B cell (primary cell): Measurements from ENCODE around the gene SRP19. TPM values are rescaled to one million over a fixed set of nuclear protein-coding genes. Genes with fewer than 3 reads are reported as not detected.

ENCODE experiments used
- ATAC-seq: fragments of 200-7000 bp; cut with Tn5 transposase; one replicate; pipeline ENCODE4 v1.10.0; 2021; ENCODE audit warnings: low read depth, mild to moderate bottlenecking, moderate number of reproducible peaks, moderate library complexity
- CTCF ChIA-PET: fragments of 350-600 bp; sonication (Branson Sonifier 250); formaldehyde crosslinking; loops from one replicate; lab custom pipeline; 2021; ENCODE audit warnings: antibody characterized with exemption, inconsistent platforms; lab: Charles Lee
- POLR2A ChIA-PET: fragments of 350-600 bp; sonication (Branson Sonifier 250); formaldehyde crosslinking; loops from one replicate; lab custom pipeline; 2021; ENCODE audit warnings: antibody characterized with exemption; lab: Charles Lee
- DNase-seq: peaks from one replicate; pipeline ENCODE4 v3.0.0; 2013
- H2AFZ ChIP-seq: 2 replicates; pipeline ENCODE4 v1.6.1; 2012; ENCODE audit warnings: mild to moderate bottlenecking, low read depth, low read length; ENCODE audit not compliant: insufficient read depth, poor library complexity, severe bottlenecking
- H3K27ac ChIP-seq, 2 donors: 1 replicate in 1 of 2; 2 replicates in 1 of 2; pipeline ENCODE4 v1.5.1; 2012 to 2013; ENCODE audit warnings: low read length in 2 of 2, mild to moderate bottlenecking in 2 of 2, moderate library complexity in 1 of 2
- H3K27me3 ChIP-seq, 4 experiments: fragments of 200-600 bp in 1 of 4; sonication (generic) in 1 of 4; replicated peaks in 1 of 4; 1 replicate in 2 of 4; 2 replicates in 2 of 4; pipeline versions ENCODE4 v1.6.1 to v1.7.0; 2013 to 2016; ENCODE audit warnings: low read length in 3 of 4, mild to moderate bottlenecking in 2 of 4, mixed read lengths in 1 of 4, moderate library complexity in 1 of 4; ENCODE audit not compliant: insufficient read depth in 4 of 4, control insufficient read depth in 3 of 4; ENCODE audit errors: control extremely low read depth in 1 of 4
- H3K36me3 ChIP-seq, 2 experiments: replicated peaks in 1 of 2; 1 replicate in 1 of 2; 2 replicates in 1 of 2; pipeline versions ENCODE4 v1.6.1 to v1.7.1; 2013; ENCODE audit warnings: low read length in 1 of 2; ENCODE audit not compliant: insufficient read depth in 2 of 2, control insufficient read depth in 1 of 2; ENCODE audit errors: control extremely low read depth in 1 of 2, extremely low read depth in 1 of 2
- H3K4me1 ChIP-seq, 2 donors: fragments of 200-600 bp in 1 of 2; sonication (generic) in 1 of 2; 1 replicate in 1 of 2; 2 replicates in 1 of 2; pipeline versions ENCODE4 v1.5.1 to v1.6.1; 2013 to 2017; ENCODE audit warnings: low read length in 2 of 2; ENCODE audit not compliant: control insufficient read depth in 2 of 2, insufficient read depth in 2 of 2
- H3K4me2 ChIP-seq: replicated peaks from 2 replicates; pipeline ENCODE3; 2012; ENCODE audit warnings: mild to moderate bottlenecking, low read depth, low read length; ENCODE audit not compliant: poor library complexity, severe bottlenecking
- H3K4me3 ChIP-seq, 5 experiments: fragments of 200-600 bp in 1 of 5; sonication (generic) in 1 of 5; 1 replicate in 3 of 5; 2 replicates in 2 of 5; pipeline versions ENCODE4 v1.5.1 to v1.7.0; 2011 to 2016; ENCODE audit warnings: low read length in 4 of 5, mild to moderate bottlenecking in 4 of 5, low read depth in 2 of 5, control low read depth in 1 of 5, moderate library complexity in 1 of 5; ENCODE audit not compliant: insufficient read depth in 1 of 5; ENCODE audit errors: control extremely low read depth in 1 of 5, extremely low read depth in 1 of 5
- H3K79me2 ChIP-seq: fragments of 200-600 bp; sonication (generic); one replicate; pipeline ENCODE4 v1.6.0; 2016; ENCODE audit warnings: low read length; ENCODE audit not compliant: control insufficient read depth, insufficient read depth
- H3K9ac ChIP-seq: fragments of 200-600 bp; sonication (generic); 2 replicates; pipeline ENCODE4 v1.6.1; 2017; ENCODE audit warnings: mild to moderate bottlenecking, low read length, moderate library complexity
- H3K9me3 ChIP-seq, 3 donors: one replicate each; pipeline versions ENCODE4 v1.6.1 to v1.7.1; 2013; ENCODE audit warnings: low read length in 2 of 3; ENCODE audit not compliant: control insufficient read depth in 2 of 3, insufficient read depth in 1 of 3; ENCODE audit errors: control extremely low read depth in 1 of 3
- H4K20me1 ChIP-seq: 2 replicates; pipeline ENCODE4 v1.6.0; 2012; ENCODE audit warnings: mild to moderate bottlenecking, low read length; ENCODE audit not compliant: insufficient read depth, control insufficient read depth, poor library complexity, severe bottlenecking
- H3K27ac Mint-ChIP-seq: one replicate; pipeline ENCODE4 v1.8.0; 2021; ENCODE audit warnings: mixed read lengths
- H3K27me3 Mint-ChIP-seq: one replicate; pipeline ENCODE4 v1.8.0; 2021; ENCODE audit warnings: mixed read lengths
- H3K4me1 Mint-ChIP-seq: one replicate; pipeline ENCODE4 v1.8.0; 2021; ENCODE audit warnings: mixed read lengths
- H3K4me3 Mint-ChIP-seq: one replicate; pipeline ENCODE4 v1.8.0; 2021; ENCODE audit warnings: mixed read lengths
- H3K9me3 Mint-ChIP-seq: one replicate; pipeline ENCODE4 v1.8.0; 2022; ENCODE audit warnings: mixed read lengths; ENCODE audit not compliant: insufficient read depth
- CTCF ChIP-seq: fragments of 200-600 bp; IDR thresholded peaks from one replicate; pipeline ENCODE4 v1.8.0; 2022; ENCODE audit warnings: antibody characterized with exemption, mild to moderate bottlenecking
- EZH2 ChIP-seq: IDR thresholded peaks from 2 replicates; pipeline ENCODE4 v1.6.1; 2012; ENCODE audit warnings: borderline replicate concordance, low read depth, mild to moderate bottlenecking, moderate library complexity, low read length; ENCODE audit not compliant: insufficient read depth, poor library complexity, severe bottlenecking
- WGBS: methylation state at CpG from one replicate; pipeline ENCODE4 v1.1.5; 2013; ENCODE audit warnings: missing lambda C conversion rate; ENCODE audit not compliant: insufficient coverage; 5-methylcytosine and 5-hydroxymethylcytosine counted together
- intact Hi-C: fragments of 100-400 bp; cut with micrococcal nuclease; formaldehyde crosslinking; loops from one replicate; pipeline ENCODE4 v1.10.0; 2022
- polyA plus RNA-seq: library from polyadenylated mRNA; depleted of rRNA; stranded (reverse); fragments of >200 nt; gene quantifications from 2 replicates; pipeline ENCODE4 v1.2.3, GENCODE V29; 2012
- total RNA-seq, 2 donors: library from RNA; stranded (reverse); fragments of 120-200 nt in 1 of 2; gene quantifications; 1 replicate in 1 of 2; 2 replicates in 1 of 2; pipeline versions ENCODE4 v1.2.3 to v1.2.4, GENCODE V29; 2013 to 2022

SRP19 gene
- total and polyA plus RNA-seq, 2 donors (not counting 1 experiment from before 2014, with no cell fraction given) = 17.7 to 41.5 TPM

- Histone ChIP-seq H3K4me2 (no peak overlapping the region), H4K20me1 (no peaks in the 10 kb centered on the region), H3K79me2 (no peaks in the 10 kb centered on the region), H3K4me3 (no peak overlapping the region), H3K27ac (peak overlapping the region in 1 of 2 donors; percentile 42), H3K4me1 (peaks cover 0 to 5% of the 10 kb centered on the region in 2 donors), H3K27me3 (no peaks in the 10 kb centered on the region), H3K9ac (no peak overlapping the region), H2AFZ (no peak overlapping the region), H3K36me3 (peaks cover 4 to 57% of the 10 kb centered on the region in 2 experiments), H3K9me3 (no peaks in the 10 kb centered on the region)
- TF ChIP-seq EZH2 (no peak), CTCF (no peak)
- no peak for DNase-seq
- no peak overlapping the region for H3K4me3 Mint-ChIP-seq
- H3K4me1 Mint-ChIP-seq = peaks cover 17% of the 10 kb centered on the region
- ChIA-PET POLR2A (no interaction called here), CTCF (no interaction called here)
- H3K9me3 Mint-ChIP-seq = no peaks in the 10 kb centered on the region
- H3K27ac Mint-ChIP-seq = peak overlapping the region; percentile 47
- intact Hi-C loops = loop anchor here (5.0 kb wide), 1 partner anchor 36 kb away; no protein-coding TSS in a partner anchor
- WGBS = 100% methylated on average over 1 of the region's 2 CpGs
- ATAC-seq = no peak
- no peaks in the 10 kb centered on the region for H3K27me3 Mint-ChIP-seq
These were observed 37.9 kb upstream of the SRP19 start for GRCh38 chr5:112823181-112823580.

- Histone ChIP-seq H4K20me1 (no peaks in the 10 kb centered on the region), H3K4me1 (peaks cover 0 to 5% of the 10 kb centered on the region in 2 donors), H2AFZ (no peak overlapping the region), H3K27ac (no peak overlapping the region), H3K27me3 (no peaks in the 10 kb centered on the region), H3K36me3 (peaks cover 4 to 61% of the 10 kb centered on the region in 2 experiments), H3K4me2 (no peak overlapping the region), H3K9me3 (no peaks in the 10 kb centered on the region), H3K4me3 (no peak overlapping the region), H3K9ac (no peak overlapping the region), H3K79me2 (no peaks in the 10 kb centered on the region)
- CTCF ChIA-PET = no interaction called here
- no peak for ATAC-seq
- intact Hi-C loops = loop anchor here (5.0 kb wide), 1 partner anchor 36 kb away; no protein-coding TSS in a partner anchor
- no peak for DNase-seq
- Mint-ChIP-seq H3K4me1 (peaks cover 17% of the 10 kb centered on the region), H3K9me3 (no peaks in the 10 kb centered on the region), H3K4me3 (no peak overlapping the region), H3K27me3 (no peaks in the 10 kb centered on the region), H3K27ac (no peak overlapping the region)
- TF ChIP-seq EZH2 (no peak), CTCF (no peak)
- POLR2A ChIA-PET = no interaction called here
- WGBS = no CpG with 5 or more reads among the region's 2 CpGs
These were observed 37.4 kb upstream of the SRP19 start for GRCh38 chr5:112823656-112824055.
